COLO668 (cell line): ENCODE results near the gene TBC1D22A.

Experiments
- DNase-seq: peaks from one replicate; lab custom pipeline; 2025; ENCODE audit not compliant: unreplicated experiment; lab: John Stamatoyannopoulos, UW

TBC1D22A gene

GRCh38 chr22:46752988-46753310 is 9.5 kb upstream of the TBC1D22A start:
- DNase-seq: no peak

DNA sequence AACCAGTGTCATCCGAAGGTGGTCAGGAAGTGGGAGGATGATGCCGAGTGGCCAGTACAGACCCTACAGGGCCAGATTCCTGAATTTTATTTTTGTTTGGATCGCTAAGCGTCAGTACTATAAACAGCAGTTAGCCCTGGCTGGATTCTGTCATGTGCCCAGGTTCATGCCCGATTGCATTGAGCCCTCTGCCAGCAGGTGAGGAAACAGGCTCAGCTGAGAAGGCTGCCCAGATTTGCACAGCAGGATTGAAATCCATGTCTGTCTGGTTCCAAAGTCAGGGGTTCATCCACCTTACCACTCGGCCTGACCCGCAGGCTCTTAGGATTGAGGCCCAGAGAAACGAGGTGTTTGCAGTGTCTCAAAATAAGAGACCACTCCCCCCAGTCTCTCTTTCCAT is 9.1 kb upstream of the TBC1D22A start:
- DNase-seq: no peak

DNA sequence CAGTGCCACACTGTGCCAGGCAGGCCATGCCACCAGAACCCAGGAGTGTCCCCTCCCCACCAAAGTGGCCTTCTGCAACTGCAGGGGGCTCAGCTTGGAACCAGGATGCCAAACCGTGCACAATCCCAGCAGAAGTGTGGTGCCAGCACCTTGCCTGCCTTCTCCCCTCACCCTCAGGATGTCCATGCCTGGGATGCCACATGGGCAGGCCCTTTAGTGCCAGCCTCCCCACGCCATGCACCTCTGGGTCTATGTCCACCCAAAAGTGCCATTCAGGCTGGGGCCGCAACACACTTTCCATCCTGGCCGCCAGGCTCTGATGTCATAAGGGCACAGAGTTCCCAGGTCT is 8.7 kb upstream of the TBC1D22A start:
- no peak for DNase-seq

DNA sequence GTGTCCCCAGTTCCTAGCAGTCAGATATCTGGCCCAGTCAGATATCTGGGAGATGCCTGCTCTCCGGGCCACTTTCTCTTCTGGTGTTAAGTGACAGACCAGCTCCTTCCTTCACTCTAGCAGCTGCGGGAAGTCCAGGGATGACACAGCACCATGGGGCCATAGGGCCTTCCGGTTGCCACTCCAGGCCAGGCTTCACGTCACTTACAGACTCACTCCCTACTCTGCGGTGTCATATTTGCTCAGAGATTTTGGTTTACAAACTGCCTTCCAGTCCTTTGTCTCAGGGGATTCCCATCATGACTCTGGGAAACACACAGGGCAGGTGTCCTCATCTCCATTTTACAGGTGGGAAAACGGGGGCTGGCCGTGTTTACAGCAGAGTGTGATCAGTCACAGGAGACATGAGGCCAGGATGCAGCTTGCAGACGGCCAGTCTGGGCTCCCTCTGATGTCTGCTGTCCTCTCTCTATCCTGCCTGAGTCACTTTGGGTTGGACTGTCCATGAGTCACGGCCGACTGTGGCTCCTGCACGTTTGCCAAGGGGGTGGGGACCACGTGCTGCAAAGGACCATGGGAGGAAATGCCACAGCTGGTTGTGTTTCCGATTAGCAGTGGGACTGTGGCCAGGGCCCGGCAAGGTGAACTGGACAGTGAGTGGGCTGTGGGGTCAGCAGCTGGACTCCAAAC is 8.2 kb upstream of the TBC1D22A start:
- DNase-seq: peak; percentile 87

DNA sequence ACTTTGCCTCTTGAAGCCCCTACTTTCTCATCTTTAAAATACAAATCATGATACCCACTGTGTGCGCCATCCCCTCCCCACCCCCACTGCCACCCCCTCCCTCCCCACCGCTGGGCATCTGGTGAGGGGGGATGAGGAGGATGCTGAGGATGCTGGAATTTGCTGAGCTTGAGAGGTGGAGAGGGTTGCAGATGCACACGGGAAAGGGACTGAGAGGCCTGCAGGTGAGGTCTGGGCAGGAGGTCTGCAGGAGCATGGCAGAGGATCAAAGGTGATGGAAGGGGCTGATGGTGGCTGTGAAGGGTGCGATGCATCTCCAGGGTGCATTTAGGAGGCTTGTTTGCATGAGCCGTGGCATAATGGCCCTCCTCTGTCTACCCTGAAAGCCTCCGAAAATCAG is 7.6 kb upstream of the TBC1D22A start:
- no peak for DNase-seq

- DNase-seq: no peak
Observed at GRCh38 chr22:46755525-46755924, 6.9 kb upstream of the TBC1D22A start.

DNA sequence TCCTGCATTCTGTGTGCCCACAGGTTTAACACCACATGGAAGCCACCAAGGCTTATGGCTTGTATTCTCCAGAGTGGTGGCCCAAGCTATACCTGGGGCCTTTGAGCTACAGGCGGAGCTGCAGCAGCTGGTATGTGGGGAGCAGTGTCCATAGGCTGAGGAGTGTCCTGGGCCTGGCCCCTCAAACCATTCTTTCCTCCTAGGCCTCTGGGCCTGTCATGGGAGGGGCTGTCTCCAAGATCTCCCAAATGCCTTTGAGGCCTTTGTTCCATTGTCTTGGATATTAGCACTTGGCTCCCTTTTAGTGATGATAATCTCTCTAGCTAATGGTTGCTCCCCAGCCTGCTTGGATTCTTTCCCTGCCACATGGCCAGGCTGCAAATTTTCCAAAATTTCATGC is 6.4 kb upstream of the TBC1D22A start:
- no peak for DNase-seq

GRCh38 chr22:46757104-46757503 is 5.3 kb upstream of the TBC1D22A start:
- DNase-seq: no peak

GRCh38 chr22:46758121-46758520 is 4.3 kb upstream of the TBC1D22A start:
- DNase-seq: no peak

DNA sequence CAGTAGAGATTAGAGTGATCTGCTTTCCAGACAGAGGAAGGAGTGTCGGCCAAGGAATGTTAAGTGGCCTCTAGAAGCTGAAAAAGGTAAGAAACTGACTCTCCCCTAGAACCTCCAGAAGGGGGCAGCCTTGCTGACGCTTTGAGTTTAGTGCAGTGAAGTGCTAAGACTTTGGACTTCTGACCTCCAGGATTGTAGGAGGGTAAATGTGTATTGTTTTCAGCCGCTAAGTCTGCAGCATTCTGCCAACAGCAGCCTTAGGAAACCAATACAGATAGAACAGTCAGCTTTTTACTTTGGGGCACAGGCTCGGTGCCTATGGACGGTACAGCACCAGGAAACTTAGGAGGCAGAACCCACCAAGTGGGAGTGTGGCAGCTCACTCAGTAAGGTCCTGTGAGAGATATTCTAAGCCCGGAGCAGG is 3.6 kb upstream of the TBC1D22A start:
- DNase-seq: peak; percentile 57

DNA sequence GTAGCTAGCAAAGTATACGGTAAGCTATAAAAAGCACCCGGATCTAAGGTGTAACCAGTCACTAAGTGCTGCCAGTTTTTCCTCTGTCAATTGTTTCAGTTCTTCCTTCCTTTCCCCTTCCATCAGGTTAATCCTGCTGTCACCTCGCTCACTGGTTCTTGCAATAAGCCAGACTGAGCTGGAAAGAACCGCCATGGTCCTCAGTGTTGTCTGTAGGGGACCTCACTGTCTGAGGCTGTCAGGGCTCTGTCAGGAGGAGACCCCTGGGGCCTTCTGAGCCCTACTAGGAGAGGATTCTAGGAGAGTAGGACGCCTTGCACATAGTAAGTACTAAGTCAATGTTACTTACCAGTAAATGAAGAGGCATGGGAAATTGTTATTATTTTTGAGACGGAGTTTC is 1.4 kb upstream of the TBC1D22A start:
- no peak for DNase-seq

DNA sequence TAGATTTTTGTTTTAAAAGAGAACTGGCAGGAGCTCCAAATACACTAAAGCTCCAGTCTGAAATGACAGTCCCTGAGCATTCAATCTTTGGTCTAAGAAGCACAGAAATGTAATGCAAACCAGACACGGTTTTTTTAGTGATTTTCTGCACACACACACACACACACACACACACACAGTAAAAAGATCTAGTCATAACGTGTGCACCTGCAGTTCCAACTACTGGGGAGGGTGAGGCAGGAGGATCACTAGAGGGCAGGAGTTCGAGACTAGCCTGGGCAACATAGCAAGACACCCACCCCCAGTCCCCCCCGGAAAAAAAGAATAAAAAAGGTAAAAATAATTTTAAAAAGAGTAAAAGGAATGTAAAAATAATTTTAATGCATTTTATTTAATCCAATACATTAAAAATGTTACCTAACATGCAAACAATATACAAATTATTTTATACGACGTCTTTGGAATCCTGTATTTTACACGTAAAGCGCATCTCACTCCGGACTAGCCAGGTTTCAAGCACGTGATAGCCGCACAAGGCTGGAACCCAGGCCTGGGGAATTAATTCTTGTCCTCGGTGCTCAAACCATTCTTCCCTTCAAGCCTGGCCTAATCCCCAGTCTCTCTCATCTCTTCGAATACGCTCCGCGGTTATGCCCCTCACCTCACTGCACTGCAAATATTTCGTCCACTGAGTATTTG is 762 bp upstream of the TBC1D22A start:
- DNase-seq: no peak

DNA sequence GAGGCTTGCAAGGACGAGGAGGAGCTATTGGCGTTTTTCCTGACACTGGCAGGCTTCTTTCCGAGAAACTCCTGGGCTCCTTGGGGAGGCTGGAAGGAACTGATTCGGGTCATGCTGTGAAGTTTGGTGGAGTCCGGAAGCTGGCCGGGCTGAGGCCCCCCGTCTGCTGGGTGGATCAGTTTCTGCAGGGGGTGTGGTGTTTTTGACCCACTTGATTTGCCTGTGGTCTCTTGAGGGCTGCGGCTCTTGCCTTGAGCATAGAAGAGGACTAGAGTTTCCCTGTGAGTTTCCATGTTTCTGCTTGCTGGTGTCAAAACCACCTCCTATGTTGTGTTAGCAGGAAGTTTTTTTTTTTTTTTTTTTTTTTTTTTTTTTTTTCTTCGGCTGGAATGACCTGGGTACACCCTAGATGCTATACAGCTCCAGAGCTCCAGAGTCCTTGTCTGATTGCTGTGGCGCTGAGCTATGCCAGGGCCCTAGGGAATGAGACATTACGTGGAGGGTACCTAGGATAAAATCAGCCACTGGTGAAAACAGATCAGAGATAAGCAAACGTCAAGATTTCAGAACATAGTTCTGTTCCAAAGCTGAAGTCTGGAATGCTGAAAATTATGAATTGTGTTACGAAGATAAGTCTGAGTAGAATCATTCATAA is 728 bp downstream of the TBC1D22A start:
- DNase-seq: no peak

DNA sequence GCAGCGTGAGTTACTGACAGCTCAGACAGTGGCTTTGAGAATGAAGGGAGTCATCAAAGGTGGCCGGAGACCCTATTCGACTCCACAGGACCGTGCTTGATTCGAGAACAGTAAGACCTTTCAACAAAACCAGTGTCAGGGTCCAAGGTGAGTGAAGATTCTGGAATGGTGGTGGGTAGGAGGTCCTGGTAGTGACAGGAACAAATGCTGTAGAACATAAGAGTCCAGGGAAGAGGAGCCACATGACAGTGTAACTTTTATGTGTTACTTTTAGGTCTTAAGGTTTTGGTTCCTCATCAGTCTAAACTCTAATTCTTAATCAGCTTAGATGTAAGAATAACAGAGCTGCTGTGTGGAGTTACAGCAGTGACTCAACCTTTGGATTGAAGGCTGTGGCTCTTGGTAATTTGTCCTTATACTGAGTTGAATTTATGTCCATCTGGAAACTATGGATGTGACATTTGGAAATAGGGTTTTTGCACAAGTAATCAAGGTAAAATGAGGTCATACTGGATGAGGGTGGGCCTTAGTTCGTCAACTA is 1.8 kb downstream of the TBC1D22A start:
- DNase-seq: no peak

- no peak for DNase-seq
Observed at GRCh38 chr22:46764779-46765485, 2.5 kb downstream of the TBC1D22A start.

DNA sequence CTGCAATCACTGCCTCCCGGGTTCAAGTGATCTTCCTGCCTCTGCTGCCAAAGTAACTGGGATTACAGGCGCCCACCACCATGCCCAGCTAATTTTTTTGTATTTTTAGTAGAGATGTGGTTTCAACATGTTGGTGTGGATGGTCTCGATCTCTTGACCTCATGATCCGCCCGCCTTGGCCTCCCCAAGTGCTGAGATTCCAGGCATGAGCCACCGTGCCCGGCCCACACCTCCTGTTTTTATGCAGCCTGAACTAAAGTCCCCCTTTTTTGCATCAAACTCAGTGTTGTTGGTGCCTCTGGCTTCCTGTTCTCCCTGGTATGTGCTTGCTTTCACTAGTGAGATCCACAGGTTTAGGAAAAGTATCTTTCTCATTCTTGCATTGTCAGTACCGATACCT is 4.2 kb downstream of the TBC1D22A start:
- no peak for DNase-seq

- DNase-seq: peak; percentile 63
Observed at GRCh38 chr22:46767249-46767985, 5.0 kb downstream of the TBC1D22A start.

DNA sequence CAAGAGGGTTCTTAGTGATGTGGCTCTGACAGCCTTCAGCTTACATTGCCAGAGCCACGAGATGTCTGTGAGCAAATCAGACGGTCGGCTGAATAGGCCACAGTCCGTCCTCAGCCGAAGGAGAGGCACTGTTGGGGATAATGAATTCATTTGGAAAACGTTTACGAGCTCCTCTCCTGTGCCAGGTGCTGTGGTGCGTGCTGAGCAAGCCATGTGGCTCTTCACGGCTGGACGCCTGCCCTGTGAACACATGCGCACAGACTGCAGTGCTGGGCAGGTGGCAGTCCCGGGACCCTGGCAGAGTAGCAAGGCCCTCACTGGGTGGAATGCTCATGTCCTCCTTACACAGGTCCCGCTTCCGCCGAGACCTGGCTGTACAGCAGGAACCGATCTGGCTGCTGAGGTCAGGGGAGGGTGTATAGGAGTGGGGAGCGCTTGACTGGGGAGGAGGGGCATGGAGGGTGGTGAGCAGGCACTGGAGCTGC is 6.8 kb downstream of the TBC1D22A start:
- DNase-seq: peak; percentile 90

- DNase-seq: no peak
Observed at GRCh38 chr22:46769706-46770105, 7.3 kb downstream of the TBC1D22A start.

GRCh38 chr22:46770151-46770641 is 7.7 kb downstream of the TBC1D22A start:
- no peak for DNase-seq

- no peak for DNase-seq
Observed at GRCh38 chr22:46770726-46771125, 8.3 kb downstream of the TBC1D22A start.
